Measurements from ENCODE around the gene DTX3.

DNA sequence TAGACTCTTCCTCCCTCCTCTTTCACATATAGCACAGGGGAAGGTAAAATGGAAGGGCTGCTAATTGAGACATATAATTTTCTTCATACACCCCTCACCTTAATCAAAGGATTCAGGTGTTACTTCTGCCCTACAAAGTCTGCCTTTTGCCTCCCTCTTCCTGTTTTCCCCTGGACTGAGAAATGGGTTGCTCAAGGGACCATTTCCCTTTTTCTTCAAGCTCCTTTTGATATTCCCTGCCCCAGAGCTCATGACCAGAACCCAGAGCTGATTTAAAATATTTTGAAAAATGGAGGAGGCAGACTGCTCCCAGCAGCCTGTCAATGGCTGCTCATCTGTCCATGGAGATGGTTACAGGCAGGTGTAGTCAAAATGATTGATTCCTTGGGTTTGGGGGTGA lies 19.9 kb upstream of the DTX3 start:
- TF ChIP-seq IRF2 (CRISPR knock-in tag; IDR thresholded peaks at IDR 0.05; ENCODE audit: borderline replicate concordance, low read depth), result no peak
- TF ChIP-seq, protein P1, sequence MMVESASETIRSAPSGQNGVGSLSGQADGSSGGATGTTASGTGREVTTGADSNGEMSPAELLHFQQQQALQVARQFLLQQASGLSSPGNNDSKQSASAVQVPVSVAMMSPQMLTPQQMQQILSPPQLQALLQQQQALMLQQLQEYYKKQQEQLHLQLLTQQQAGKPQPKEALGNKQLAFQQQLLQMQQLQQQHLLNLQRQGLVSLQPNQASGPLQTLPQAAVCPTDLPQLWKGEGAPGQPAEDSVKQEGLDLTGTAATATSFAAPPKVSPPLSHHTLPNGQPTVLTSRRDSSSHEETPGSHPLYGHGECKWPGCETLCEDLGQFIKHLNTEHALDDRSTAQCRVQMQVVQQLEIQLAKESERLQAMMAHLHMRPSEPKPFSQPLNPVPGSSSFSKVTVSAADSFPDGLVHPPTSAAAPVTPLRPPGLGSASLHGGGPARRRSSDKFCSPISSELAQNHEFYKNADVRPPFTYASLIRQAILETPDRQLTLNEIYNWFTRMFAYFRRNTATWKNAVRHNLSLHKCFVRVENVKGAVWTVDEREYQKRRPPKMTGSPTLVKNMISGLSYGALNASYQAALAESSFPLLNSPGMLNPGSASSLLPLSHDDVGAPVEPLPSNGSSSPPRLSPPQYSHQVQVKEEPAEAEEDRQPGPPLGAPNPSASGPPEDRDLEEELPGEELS (CRISPR knock-in tag; IDR thresholded peaks at IDR 0.05), result no peak
- TF ChIP-seq NFE2L1 (CRISPR knock-in tag; IDR thresholded peaks at IDR 0.05), result no peak
- TF ChIP-seq CTCF (IDR thresholded peaks at IDR 0.05), result no peak
- TF ChIP-seq MAX (CRISPR knock-in tag; IDR thresholded peaks at IDR 0.05), result no peak
- TF ChIP-seq, protein P2, sequence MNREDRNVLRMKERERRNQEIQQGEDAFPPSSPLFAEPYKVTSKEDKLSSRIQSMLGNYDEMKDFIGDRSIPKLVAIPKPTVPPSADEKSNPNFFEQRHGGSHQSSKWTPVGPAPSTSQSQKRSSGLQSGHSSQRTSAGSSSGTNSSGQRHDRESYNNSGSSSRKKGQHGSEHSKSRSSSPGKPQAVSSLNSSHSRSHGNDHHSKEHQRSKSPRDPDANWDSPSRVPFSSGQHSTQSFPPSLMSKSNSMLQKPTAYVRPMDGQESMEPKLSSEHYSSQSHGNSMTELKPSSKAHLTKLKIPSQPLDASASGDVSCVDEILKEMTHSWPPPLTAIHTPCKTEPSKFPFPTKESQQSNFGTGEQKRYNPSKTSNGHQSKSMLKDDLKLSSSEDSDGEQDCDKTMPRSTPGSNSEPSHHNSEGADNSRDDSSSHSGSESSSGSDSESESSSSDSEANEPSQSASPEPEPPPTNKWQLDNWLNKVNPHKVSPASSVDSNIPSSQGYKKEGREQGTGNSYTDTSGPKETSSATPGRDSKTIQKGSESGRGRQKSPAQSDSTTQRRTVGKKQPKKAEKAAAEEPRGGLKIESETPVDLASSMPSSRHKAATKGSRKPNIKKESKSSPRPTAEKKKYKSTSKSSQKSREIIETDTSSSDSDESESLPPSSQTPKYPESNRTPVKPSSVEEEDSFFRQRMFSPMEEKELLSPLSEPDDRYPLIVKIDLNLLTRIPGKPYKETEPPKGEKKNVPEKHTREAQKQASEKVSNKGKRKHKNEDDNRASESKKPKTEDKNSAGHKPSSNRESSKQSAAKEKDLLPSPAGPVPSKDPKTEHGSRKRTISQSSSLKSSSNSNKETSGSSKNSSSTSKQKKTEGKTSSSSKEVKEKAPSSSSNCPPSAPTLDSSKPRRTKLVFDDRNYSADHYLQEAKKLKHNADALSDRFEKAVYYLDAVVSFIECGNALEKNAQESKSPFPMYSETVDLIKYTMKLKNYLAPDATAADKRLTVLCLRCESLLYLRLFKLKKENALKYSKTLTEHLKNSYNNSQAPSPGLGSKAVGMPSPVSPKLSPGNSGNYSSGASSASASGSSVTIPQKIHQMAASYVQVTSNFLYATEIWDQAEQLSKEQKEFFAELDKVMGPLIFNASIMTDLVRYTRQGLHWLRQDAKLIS (CRISPR knock-in tag; IDR thresholded peaks at IDR 0.05; ENCODE audit: borderline replicate concordance), result no peak
- TF ChIP-seq ETV6 (CRISPR knock-in tag; IDR thresholded peaks at IDR 0.05), result no peak
- TF ChIP-seq ATF6 (CRISPR knock-in tag; IDR thresholded peaks at IDR 0.05), result no peak
- no peak for TF ChIP-seq TEAD4 (CRISPR knock-in tag; IDR thresholded peaks at IDR 0.05)
- no peak for TF ChIP-seq NR1H2 (CRISPR knock-in tag; IDR thresholded peaks at IDR 0.05)
- TF ChIP-seq CBFB (CRISPR knock-in tag; IDR thresholded peaks at IDR 0.05; ENCODE audit: low read depth), result no peak
